Sigmoid colon (tissue), 7 donors: ENCODE data around the gene MYH14. TPM values are rescaled to one million over a fixed set of nuclear protein-coding genes. Genes with fewer than 3 reads are reported as not detected.
"Not testable (repeated sequence)": the region's sequence is repeated elsewhere in the genome, so short reads cannot be mapped to it uniquely, and the experiment has no call there.

Experiments used
- DNase-seq: peaks from one replicate; pipeline ENCODE4 v3.0.0-alpha.2; 2019
- H3K27ac ChIP-seq, 4 donors: fragments of 200-600 bp; sonication (generic); one replicate each; pipeline ENCODE4 v1.5.1; 2016 to 2019; ENCODE audit warnings: mild to moderate bottlenecking in 1 of 4
- H3K27me3 ChIP-seq, 3 donors: fragments of 200-600 bp; sonication (generic); one replicate each; pipeline ENCODE4 v1.5.1; 2019; ENCODE audit warnings: mild to moderate bottlenecking in 1 of 3
- H3K36me3 ChIP-seq, 4 donors: fragments of 200-600 bp; sonication (generic); one replicate each; pipeline ENCODE4 v1.5.1; 2016 to 2019
- H3K4me1 ChIP-seq, 4 donors: fragments of 200-600 bp; sonication (generic); one replicate each; pipeline ENCODE4 v1.5.1; 2017 to 2019
- H3K4me3 ChIP-seq, 4 donors: fragments of 200-600 bp; sonication (generic); one replicate each; pipeline ENCODE4 v1.5.1; 2017 to 2019; ENCODE audit warnings: mild to moderate bottlenecking in 2 of 4, moderate library complexity in 1 of 4
- H3K9me3 ChIP-seq, 4 donors: fragments of 200-600 bp in 3 of 4; sonication (generic) in 3 of 4; one replicate each; pipeline versions ENCODE4 v1.5.1 to v1.6.1; 2013 to 2019
- CTCF ChIP-seq, 4 experiments: fragments of 450-650 bp in 3 of 4; fragments of 200-600 bp in 1 of 4; IDR thresholded peaks; one replicate each; pipeline ENCODE4 v1.5.1; 2016 to 2019; ENCODE audit warnings: antibody characterized with exemption in 4 of 4, mild to moderate bottlenecking in 3 of 4, moderate library complexity in 2 of 4
- EP300 ChIP-seq, 4 donors: sonication (generic); formaldehyde crosslinking; IDR thresholded peaks; one replicate each; pipeline ENCODE4 v1.6.1; 2017; ENCODE audit warnings: antibody characterized with exemption in 4 of 4
- POLR2A ChIP-seq, 2 donors: fragments of 450-650 bp; IDR thresholded peaks; one replicate each; pipeline ENCODE4 v1.6.1; 2016; ENCODE audit warnings: antibody characterized with exemption in 2 of 2, mild to moderate bottlenecking in 2 of 2, moderate library complexity in 2 of 2
- POLR2AphosphoS5 ChIP-seq, 4 donors: sonication (generic); formaldehyde crosslinking; IDR thresholded peaks; one replicate each; pipeline ENCODE4 v1.6.1; 2017; ENCODE audit warnings: antibody characterized with exemption in 4 of 4
- WGBS, 2 donors: extraction: QIAGEN DNeasy Blood & Tissue Kit; methylation state at CpG; one replicate each; pipeline ENCODE4 v1.1.7; 2013; 5-methylcytosine and 5-hydroxymethylcytosine counted together
- intact Hi-C: fragments of 100-400 bp; cut with DNase I; formaldehyde crosslinking; loops from one replicate; pipeline ENCODE4 v1.15.1; 2023
- polyA plus RNA-seq, 3 donors: library from polyadenylated mRNA; stranded (reverse); fragments of 200-250 nt; gene quantifications; one replicate each; pipeline ENCODE4 v1.2.3, GENCODE V29; 2013
- total RNA-seq, 4 donors: library from RNA; depleted of rRNA; stranded (reverse); fragments of >200 nt; gene quantifications; one replicate each; pipeline ENCODE4 v1.1.0, GENCODE V29; 2016
- donor health status: healthy with polysubstance abuse.
- donor health status: Bipolar disorder and iron deficiency.
- donor health status: healthy.

Gene MYH14
- total and polyA plus RNA-seq, 7 donors, result 0.16 to 479 (median 3.9) TPM

DNA sequence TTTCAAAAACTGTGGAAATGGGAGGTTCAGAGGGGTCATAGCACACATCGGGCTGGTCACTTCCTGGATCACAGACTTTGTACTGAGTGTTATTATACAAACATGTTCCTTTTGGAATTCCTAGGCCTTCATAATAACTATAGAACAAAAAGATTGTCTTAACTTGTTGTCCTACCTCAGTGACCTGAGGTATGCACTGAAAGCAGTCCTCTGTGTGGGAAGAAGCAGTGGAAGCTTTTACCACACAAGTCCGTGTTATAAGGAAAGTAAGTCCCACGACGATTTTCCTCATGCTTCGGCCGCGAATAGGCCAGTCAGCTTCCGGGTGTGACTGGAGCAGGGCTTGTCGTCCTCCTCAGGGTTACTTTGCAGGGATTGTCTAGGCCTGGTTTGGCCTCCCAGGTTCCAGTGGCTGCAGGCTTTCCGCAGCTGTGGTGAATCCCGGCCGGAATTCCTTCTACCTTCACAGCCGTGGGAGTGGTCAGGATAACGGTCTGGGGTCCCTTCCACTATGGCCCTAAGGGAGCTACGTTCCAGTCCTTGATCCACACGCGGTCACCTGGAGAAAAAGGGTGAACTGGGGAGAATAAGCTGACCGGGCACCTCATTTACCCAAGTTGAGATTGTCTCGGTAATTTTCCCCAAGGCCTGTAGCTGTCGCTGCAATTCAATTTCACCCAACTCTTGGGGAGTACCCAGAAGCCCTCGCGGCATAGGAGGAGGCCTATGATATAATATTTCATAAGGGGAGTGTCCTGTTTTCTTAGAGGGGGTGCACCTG is 146.0 kb downstream of the MYH14 start:
- TF ChIP-seq POLR2A (IDR thresholded peaks at IDR 0.05) (no peak), EP300 (IDR thresholded peaks at IDR 0.05) (no peak), CTCF (IDR thresholded peaks at IDR 0.05) (no peak), POLR2AphosphoS5 (IDR thresholded peaks at IDR 0.05) (no peak)
- Histone ChIP-seq H3K36me3 (no peaks in the 10 kb centered on the region), H3K27ac (no peak overlapping the region), H3K27me3 (no peaks in the 10 kb centered on the region), H3K4me3 (no peak overlapping the region), H3K4me1 (no peaks in the 10 kb centered on the region), H3K9me3 (peaks cover 0 to 5% (median 2%) of the 10 kb centered on the region in 4 donors)
- intact Hi-C loops, result loop anchor here (10.0 kb wide), 1 partner anchor 575 kb away; no protein-coding TSS in a partner anchor
- WGBS, 2 donors, result 72 to 75% methylated on average over 22 of the region's 22 CpGs
- no peak for DNase-seq

DNA sequence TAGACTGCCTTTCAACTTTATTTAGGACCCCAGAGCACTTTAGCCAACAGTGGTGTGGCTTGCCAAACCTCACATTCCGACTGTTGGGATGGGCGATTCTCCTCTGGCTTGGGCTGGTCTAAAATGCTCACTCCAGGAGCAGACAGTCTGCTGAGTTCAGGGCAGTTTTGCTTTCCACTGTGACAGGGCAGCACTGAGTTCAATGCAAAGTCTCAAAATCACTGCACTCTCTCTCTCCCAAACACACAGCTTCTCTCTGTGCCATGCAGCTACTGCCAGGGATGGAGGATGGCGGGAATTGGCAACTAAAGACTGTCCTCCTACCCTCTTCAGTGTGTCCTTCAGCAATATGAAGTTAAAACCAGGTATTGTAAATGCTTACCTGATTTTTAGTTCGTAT is 148.8 kb downstream of the MYH14 start:
- Histone ChIP-seq H3K36me3 (no peaks in the 10 kb centered on the region), H3K27ac (no peak overlapping the region), H3K27me3 (no peaks in the 10 kb centered on the region), H3K4me3 (no peak overlapping the region), H3K9me3 (no peaks in the 10 kb centered on the region), H3K4me1 (peaks cover 0 to 1% (median under 1%) of the 10 kb centered on the region in 4 donors)
- intact Hi-C loops, result loop anchor here (10.0 kb wide), 1 partner anchor 573 kb away; no protein-coding TSS in a partner anchor
- DNase-seq, result no peak
- WGBS, 2 donors, result 51 to 78% methylated on average over 4 of the region's 4 CpGs
- TF ChIP-seq EP300 (IDR thresholded peaks at IDR 0.05) (no peak), POLR2A (IDR thresholded peaks at IDR 0.05) (no peak)

DNA sequence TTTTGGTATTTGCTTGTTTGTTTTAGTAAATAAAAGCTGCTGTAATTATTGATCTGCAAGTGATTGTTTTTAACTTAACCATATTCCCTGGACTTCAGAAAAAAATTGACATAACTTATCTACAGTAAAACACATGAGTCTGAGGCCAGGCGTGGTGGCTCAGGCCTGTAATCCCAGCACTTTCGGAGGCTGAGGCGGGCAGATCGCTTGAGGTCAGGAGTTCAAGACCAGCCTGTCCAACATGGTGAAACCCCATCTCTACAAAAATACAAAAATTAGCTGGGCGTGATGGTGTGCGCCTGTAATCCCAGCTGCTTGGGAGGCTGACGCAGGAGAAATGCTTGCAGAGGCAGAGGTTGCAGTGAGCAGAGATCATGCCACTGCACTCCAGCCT is 150.1 kb downstream of the MYH14 start:
- intact Hi-C loops, result loop anchor here (10.0 kb wide), 1 partner anchor 571 kb away; no protein-coding TSS in a partner anchor

GRCh38 chr19:50356691-50357177 is 153.3 kb downstream of the MYH14 start:
- no peak for DNase-seq
- H3K27me3 ChIP-seq, result no peaks in the 10 kb centered on the region
- H3K9me3 ChIP-seq, result no peaks in the 10 kb centered on the region
- H3K27ac ChIP-seq, result peak overlapping the region in 3 of 4 donors; percentile 78 to 84 (median 81)
- peaks cover 0 to 15% (median 10%) of the 10 kb centered on the region in 4 donors for H3K4me1 ChIP-seq
- TF ChIP-seq POLR2AphosphoS5 (IDR thresholded peaks at IDR 0.05), result no peak
- TF ChIP-seq POLR2A (IDR thresholded peaks at IDR 0.05), result no peak
- H3K36me3 ChIP-seq, result no peaks in the 10 kb centered on the region
- H3K4me3 ChIP-seq, result peak overlapping the region in 1 of 4 donors; percentile 43
- intact Hi-C loops, result loop anchor here (1.0 to 10.0 kb wide), 3 partner anchors 59 to 568 kb away; no protein-coding TSS in a partner anchor
- WGBS, 2 donors, result 36% methylated on average over 13 of the region's 13 CpGs

More for the DNA sequence above, 150.1 kb downstream of the MYH14 start:
- H3K4me3 ChIP-seq, H3K36me3 ChIP-seq, H3K9me3 ChIP-seq, H3K27ac ChIP-seq, H3K27me3 ChIP-seq, DNase-seq: not testable (repeated sequence)
- WGBS, 2 donors, result 87 to 95% methylated on average over 7 of the region's 7 CpGs
- peaks cover 0 to 11% (median 8%) of the 10 kb centered on the region in 4 donors for H3K4me1 ChIP-seq

DNA sequence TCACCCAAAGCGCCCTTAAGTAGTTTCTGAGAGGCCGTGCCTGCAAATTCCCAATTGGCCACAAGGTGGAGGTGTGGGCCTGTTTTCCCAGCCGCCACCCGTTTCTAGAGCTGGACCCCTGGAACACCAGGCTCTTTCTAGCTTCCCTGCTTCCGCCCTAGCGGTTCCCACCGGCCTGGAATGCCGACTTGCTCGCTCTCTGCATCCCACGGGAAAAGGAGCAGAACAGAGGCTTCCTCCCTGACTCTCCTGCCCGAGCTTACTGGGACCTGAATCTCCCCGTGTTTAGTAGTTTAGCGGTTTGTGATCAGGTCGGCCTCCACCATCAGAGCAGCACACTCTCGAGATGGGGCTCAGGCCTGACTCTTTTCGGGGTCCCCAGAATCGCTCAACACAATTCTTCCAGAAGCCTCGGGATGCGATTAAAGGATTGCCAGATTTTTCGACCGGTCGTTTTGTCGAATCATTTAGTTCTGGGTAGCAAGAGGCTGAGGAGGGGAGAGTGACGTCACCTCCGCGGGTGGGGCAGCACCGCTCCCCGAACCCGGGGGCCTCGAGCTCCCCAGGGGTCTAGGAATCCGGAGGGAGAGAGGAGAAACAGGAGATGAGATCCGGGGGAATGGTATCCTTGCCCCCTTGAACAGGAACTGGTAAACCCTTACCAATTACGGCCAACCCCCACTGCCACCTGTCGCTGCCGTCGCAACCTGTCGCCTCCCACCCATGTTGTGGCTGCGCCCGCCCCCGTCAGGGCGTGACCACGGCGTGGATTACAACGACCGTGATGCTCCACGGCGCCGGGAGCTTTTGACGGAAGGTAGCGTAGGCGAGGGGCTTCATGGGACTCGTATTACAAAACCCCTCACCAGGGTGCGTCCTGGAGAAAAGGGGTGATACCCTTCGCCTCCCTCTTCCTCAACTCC is 154.0 kb downstream of the MYH14 start:
- WGBS, 2 donors, result 8 to 9% methylated on average over 54 of the region's 54 CpGs
- TF ChIP-seq POLR2A (IDR thresholded peaks at IDR 0.05) (peak in 1 of 2 donors; percentile 15), CTCF (IDR thresholded peaks at IDR 0.05) (peak; percentile 74 to 93 (median 82)), EP300 (IDR thresholded peaks at IDR 0.05) (no peak), POLR2AphosphoS5 (IDR thresholded peaks at IDR 0.05) (peak in 3 of 4 donors; percentile 12 to 32 (median 27))
- peak overlapping the region; percentile 77 to 84 (median 80) for H3K27ac ChIP-seq
- intact Hi-C loops, result loop anchor here (5.0 to 10.0 kb wide), 2 partner anchors 425 to 567 kb away; no protein-coding TSS in a partner anchor
- H3K4me3 ChIP-seq, result peak overlapping the region; percentile 27 to 55 (median 44)
- no peaks in the 10 kb centered on the region for H3K9me3 ChIP-seq
- no peaks in the 10 kb centered on the region for H3K36me3 ChIP-seq
- H3K4me1 ChIP-seq, result peaks cover 0 to 15% (median 10%) of the 10 kb centered on the region in 4 donors
- no peaks in the 10 kb centered on the region for H3K27me3 ChIP-seq
- DNase-seq, result peak; percentile 90
